Measurements from ENCODE around the gene IGF2R. TPM values are rescaled to one million over a fixed set of nuclear protein-coding genes. Genes with fewer than 3 reads are reported as not detected.

Gene IGF2R
- total and polyA plus RNA-seq, 2 of the 13 experiments (the other 11 are each of a cell fraction or from before 2014, with no cell fraction given): 38.3 to 70.0 TPM

DNA sequence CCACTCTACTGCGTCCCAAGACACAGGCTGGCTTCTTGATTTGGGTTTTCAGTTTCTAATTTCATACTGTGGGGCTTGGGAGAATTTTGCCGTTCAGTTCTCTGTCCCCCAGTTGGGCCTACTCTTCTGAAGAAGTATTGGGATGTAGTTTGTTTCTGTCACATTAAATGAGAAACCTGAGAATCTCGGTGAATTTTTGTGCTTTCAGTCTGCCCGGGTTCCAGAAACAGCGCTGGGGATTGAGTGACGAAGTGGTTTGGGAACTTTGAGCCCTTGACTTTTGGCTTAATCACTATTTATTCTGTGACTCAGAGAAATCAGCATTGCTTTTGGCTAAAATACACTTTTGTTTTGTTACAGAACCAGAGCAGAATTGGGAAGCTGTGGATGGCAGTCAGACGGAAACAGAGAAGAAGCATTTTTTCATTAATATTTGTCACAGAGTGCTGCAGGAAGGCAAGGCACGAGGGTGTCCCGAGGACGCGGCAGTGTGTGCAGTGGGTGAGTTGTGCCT is 74.0 kb downstream of the IGF2R start (continued):
- TF ChIP-seq, protein P1, sequence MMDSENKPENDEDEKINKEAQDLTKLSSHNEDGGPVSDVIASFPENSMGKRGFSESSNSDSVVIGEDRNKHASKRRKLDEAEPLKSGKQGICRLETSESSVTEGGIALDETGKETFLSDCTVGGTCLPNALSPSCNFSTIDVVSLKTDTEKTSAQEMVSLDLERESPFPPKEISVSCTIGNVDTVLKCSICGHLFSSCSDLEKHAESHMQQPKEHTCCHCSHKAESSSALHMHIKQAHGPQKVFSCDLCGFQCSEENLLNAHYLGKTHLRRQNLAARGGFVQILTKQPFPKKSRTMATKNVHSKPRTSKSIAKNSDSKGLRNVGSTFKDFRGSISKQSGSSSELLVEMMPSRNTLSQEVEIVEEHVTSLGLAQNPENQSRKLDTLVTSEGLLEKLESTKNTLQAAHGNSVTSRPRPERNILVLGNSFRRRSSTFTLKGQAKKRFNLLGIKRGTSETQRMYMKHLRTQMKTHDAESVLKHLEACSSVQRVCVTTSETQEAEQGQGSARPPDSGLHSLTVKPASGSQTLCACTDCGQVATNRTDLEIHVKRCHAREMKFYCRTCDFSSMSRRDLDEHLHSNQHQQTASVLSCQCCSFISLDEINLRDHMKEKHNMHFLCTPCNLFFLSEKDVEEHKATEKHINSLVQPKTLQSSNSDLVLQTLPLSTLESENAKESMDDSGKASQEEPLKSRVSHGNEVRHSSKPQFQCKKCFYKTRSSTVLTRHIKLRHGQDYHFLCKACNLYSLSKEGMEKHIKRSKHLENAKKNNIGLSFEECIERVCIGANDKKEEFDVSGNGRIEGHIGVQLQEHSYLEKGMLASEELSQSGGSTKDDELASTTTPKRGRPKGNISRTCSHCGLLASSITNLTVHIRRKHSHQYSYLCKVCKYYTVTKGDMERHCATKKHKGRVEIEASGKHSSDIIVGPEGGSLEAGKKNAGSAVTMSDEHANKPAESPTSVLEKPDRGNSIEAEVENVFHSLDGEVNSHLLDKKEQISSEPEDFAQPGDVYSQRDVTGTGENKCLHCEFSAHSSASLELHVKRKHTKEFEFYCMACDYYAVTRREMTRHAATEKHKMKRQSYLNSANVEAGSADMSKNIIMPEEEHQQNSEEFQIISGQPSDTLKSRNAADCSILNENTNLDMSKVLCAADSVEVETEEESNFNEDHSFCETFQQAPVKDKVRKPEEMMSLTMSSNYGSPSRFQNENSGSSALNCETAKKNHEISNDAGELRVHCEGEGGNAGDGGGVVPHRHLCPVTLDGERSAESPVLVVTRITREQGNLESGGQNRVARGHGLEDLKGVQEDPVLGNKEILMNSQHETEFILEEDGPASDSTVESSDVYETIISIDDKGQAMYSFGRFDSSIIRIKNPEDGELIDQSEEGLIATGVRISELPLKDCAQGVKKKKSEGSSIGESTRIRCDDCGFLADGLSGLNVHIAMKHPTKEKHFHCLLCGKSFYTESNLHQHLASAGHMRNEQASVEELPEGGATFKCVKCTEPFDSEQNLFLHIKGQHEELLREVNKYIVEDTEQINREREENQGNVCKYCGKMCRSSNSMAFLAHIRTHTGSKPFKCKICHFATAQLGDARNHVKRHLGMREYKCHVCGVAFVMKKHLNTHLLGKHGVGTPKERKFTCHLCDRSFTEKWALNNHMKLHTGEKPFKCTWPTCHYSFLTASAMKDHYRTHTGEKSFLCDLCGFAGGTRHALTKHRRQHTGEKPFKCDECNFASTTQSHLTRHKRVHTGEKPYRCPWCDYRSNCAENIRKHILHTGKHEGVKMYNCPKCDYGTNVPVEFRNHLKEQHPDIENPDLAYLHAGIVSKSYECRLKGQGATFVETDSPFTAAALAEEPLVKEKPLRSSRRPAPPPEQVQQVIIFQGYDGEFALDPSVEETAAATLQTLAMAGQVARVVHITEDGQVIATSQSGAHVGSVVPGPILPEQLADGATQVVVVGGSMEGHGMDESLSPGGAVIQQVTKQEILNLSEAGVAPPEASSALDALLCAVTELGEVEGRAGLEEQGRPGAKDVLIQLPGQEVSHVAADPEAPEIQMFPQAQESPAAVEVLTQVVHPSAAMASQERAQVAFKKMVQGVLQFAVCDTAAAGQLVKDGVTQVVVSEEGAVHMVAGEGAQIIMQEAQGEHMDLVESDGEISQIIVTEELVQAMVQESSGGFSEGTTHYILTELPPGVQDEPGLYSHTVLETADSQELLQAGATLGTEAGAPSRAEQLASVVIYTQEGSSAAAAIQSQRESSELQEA (CRISPR knock-in tag; IDR thresholded peaks at IDR 0.05; ENCODE audit: not compliant biosample characterization): no peak
- TF ChIP-seq, protein P2, sequence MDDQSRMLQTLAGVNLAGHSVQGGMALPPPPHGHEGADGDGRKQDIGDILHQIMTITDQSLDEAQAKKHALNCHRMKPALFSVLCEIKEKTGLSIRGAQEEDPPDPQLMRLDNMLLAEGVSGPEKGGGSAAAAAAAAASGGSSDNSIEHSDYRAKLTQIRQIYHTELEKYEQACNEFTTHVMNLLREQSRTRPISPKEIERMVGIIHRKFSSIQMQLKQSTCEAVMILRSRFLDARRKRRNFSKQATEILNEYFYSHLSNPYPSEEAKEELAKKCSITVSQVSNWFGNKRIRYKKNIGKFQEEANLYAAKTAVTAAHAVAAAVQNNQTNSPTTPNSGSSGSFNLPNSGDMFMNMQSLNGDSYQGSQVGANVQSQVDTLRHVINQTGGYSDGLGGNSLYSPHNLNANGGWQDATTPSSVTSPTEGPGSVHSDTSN (CRISPR knock-in tag; IDR thresholded peaks at IDR 0.05; ENCODE audit: borderline replicate concordance): no peak
- TF ChIP-seq, protein P3, sequence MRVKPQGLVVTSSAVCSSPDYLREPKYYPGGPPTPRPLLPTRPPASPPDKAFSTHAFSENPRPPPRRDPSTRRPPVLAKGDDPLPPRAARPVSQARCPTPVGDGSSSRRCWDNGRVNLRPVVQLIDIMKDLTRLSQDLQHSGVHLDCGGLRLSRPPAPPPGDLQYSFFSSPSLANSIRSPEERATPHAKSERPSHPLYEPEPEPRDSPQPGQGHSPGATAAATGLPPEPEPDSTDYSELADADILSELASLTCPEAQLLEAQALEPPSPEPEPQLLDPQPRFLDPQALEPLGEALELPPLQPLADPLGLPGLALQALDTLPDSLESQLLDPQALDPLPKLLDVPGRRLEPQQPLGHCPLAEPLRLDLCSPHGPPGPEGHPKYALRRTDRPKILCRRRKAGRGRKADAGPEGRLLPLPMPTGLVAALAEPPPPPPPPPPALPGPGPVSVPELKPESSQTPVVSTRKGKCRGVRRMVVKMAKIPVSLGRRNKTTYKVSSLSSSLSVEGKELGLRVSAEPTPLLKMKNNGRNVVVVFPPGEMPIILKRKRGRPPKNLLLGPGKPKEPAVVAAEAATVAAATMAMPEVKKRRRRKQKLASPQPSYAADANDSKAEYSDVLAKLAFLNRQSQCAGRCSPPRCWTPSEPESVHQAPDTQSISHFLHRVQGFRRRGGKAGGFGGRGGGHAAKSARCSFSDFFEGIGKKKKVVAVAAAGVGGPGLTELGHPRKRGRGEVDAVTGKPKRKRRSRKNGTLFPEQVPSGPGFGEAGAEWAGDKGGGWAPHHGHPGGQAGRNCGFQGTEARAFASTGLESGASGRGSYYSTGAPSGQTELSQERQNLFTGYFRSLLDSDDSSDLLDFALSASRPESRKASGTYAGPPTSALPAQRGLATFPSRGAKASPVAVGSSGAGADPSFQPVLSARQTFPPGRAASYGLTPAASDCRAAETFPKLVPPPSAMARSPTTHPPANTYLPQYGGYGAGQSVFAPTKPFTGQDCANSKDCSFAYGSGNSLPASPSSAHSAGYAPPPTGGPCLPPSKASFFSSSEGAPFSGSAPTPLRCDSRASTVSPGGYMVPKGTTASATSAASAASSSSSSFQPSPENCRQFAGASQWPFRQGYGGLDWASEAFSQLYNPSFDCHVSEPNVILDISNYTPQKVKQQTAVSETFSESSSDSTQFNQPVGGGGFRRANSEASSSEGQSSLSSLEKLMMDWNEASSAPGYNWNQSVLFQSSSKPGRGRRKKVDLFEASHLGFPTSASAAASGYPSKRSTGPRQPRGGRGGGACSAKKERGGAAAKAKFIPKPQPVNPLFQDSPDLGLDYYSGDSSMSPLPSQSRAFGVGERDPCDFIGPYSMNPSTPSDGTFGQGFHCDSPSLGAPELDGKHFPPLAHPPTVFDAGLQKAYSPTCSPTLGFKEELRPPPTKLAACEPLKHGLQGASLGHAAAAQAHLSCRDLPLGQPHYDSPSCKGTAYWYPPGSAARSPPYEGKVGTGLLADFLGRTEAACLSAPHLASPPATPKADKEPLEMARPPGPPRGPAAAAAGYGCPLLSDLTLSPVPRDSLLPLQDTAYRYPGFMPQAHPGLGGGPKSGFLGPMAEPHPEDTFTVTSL (CRISPR knock-in tag; IDR thresholded peaks at IDR 0.05; ENCODE audit: borderline replicate concordance): peak; percentile 93; the same call in 1 of the 2 replicates
- TF ChIP-seq EED (CRISPR knock-in tag; IDR thresholded peaks at IDR 0.05) (no peak), CEBPG (CRISPR knock-in tag; IDR thresholded peaks at IDR 0.05) (peak; percentile 50), ZFP37 (CRISPR knock-in tag; IDR thresholded peaks at IDR 0.05; ENCODE audit: borderline replicate concordance) (no peak), ZNF331 (CRISPR knock-in tag; IDR thresholded peaks at IDR 0.05) (0 out of 2 replicates have a peak, but pooled peaks have one; percentile 14), ZNF274 (CRISPR knock-in tag; IDR thresholded peaks at IDR 0.05) (no peak), ZNF75D (CRISPR knock-in tag; IDR thresholded peaks at IDR 0.05; ENCODE audit: borderline replicate concordance) (no peak), ZNF253 (CRISPR knock-in tag; IDR thresholded peaks at IDR 0.05; ENCODE audit: borderline replicate concordance) (no peak), SMARCC2 (IDR thresholded peaks at IDR 0.05) (peak; percentile 67; the same call in 1 of the 2 replicates), HMG20A (CRISPR knock-in tag; IDR thresholded peaks at IDR 0.05; ENCODE audit: borderline replicate concordance) (peak; percentile 77; the same call in 1 of the 2 replicates), KDM2A (CRISPR knock-in tag; IDR thresholded peaks at IDR 0.05; ENCODE audit: borderline replicate concordance, low read depth) (no peak; the same call in 1 of the 2 replicates), HHEX (CRISPR knock-in tag; IDR thresholded peaks at IDR 0.05) (no peak), NFYC (CRISPR knock-in tag; IDR thresholded peaks at IDR 0.05) (no peak), ZNF12 (CRISPR knock-in tag; IDR thresholded peaks at IDR 0.05) (peak; percentile 78; the same call in 1 of the 2 replicates)

Data from HepG2 (cell line).